ENCODE results near the gene SERGEF. TPM values are rescaled to one million over a fixed set of nuclear protein-coding genes. Genes with fewer than 3 reads are reported as not detected.
A peak's percentile ranks its signal among the peaks of the same experiment; 100 is the strongest.

The SERGEF gene
- total and polyA plus RNA-seq, 8 donors, result 16.2 to 26.1 (median 19.7) TPM

- no peaks in the 10 kb centered on the region for H3K27me3 ChIP-seq
- ATAC-seq (no peak), DNase-seq (no peak)
- no peaks in the 10 kb centered on the region for H3K9me3 ChIP-seq
- H3K36me3 ChIP-seq, result peaks cover 0 to 38% of the 10 kb centered on the region in 2 donors
- H3K27ac ChIP-seq, result no peak overlapping the region
- no peak overlapping the region for H3K4me3 ChIP-seq
- intact Hi-C loops (cut with DNase I), result no loop called here
- no peak for TF ChIP-seq CTCF (IDR thresholded peaks at IDR 0.05)
- H3K4me1 ChIP-seq, result no peaks in the 10 kb centered on the region
These were observed 44.6 kb downstream of the SERGEF start for GRCh38 chr11:17968206-17968605.

- no peaks in the 10 kb centered on the region for H3K27me3 ChIP-seq
- H3K9me3 ChIP-seq, result no peaks in the 10 kb centered on the region
- H3K36me3 ChIP-seq, result peaks cover 0 to 41% of the 10 kb centered on the region in 2 donors
- no peak overlapping the region for H3K27ac ChIP-seq
- intact Hi-C loops (cut with DNase I), result no loop called here
- H3K4me1 ChIP-seq, result no peaks in the 10 kb centered on the region
- DNase-seq (no peak), ATAC-seq (no peak)
- TF ChIP-seq CTCF (IDR thresholded peaks at IDR 0.05), result no peak
- H3K4me3 ChIP-seq, result no peak overlapping the region
These were observed 45.2 kb downstream of the SERGEF start for GRCh38 chr11:17967661-17968060.

- Histone ChIP-seq H3K9me3 (no peaks in the 10 kb centered on the region), H3K4me1 (no peaks in the 10 kb centered on the region), H3K4me3 (no peak overlapping the region), H3K27me3 (no peaks in the 10 kb centered on the region), H3K36me3 (peaks cover 0 to 40% of the 10 kb centered on the region in 2 donors), H3K27ac (no peak overlapping the region)
- intact Hi-C loops (cut with DNase I), result no loop called here
- DNase-seq (no peak), ATAC-seq (no peak)
- TF ChIP-seq CTCF (IDR thresholded peaks at IDR 0.05), result no peak
These were observed 52.8 kb downstream of the SERGEF start for GRCh38 chr11:17960091-17960490.

GRCh38 chr11:17958446-17958845 lies 54.4 kb downstream of the SERGEF start:
- H3K27me3 ChIP-seq, result no peaks in the 10 kb centered on the region
- H3K27ac ChIP-seq, result no peak overlapping the region
- peaks cover 0 to 5% of the 10 kb centered on the region in 2 donors for H3K4me1 ChIP-seq
- no peak for ATAC-seq
- intact Hi-C loops (cut with DNase I), result no loop called here
- H3K9me3 ChIP-seq, result no peaks in the 10 kb centered on the region
- TF ChIP-seq CTCF (IDR thresholded peaks at IDR 0.05), result no peak
- peaks cover 0 to 51% of the 10 kb centered on the region in 2 donors for H3K36me3 ChIP-seq
- no peak overlapping the region for H3K4me3 ChIP-seq
- peak in 1 of 4 donors; percentile 26 for DNase-seq

- Histone ChIP-seq H3K9me3 (no peaks in the 10 kb centered on the region), H3K4me3 (no peak overlapping the region), H3K4me1 (peaks cover 0 to 5% of the 10 kb centered on the region in 2 donors), H3K27me3 (no peaks in the 10 kb centered on the region), H3K36me3 (peaks cover 0 to 44% of the 10 kb centered on the region in 2 donors), H3K27ac (no peak overlapping the region)
- no peak for DNase-seq
- no peak for ATAC-seq
- no peak for TF ChIP-seq CTCF (IDR thresholded peaks at IDR 0.05)
- intact Hi-C loops (cut with DNase I), result no loop called here
These were observed 58.2 kb downstream of the SERGEF start for GRCh38 chr11:17954395-17955252.

Data from left lung (tissue), 10 donors.